Sigmoid colon (tissue), 3 donors: ENCODE results near the gene DGKD.

Source experiments
- POLR2A ChIP-seq, 2 donors: fragments of 450-650 bp; IDR thresholded peaks; one replicate each; pipeline ENCODE4 v1.6.1; 2016; ENCODE audit warnings: antibody characterized with exemption in 2 of 2, mild to moderate bottlenecking in 2 of 2, moderate library complexity in 2 of 2
- TF ChIP-seq, protein P1 (sequence below), 4 experiments: fragments of 450-650 bp in 3 of 4; fragments of 200-600 bp in 1 of 4; IDR thresholded peaks; one replicate each; pipeline ENCODE4 v1.5.1; 2016 to 2019; ENCODE audit warnings: antibody characterized with exemption in 4 of 4, mild to moderate bottlenecking in 3 of 4, moderate library complexity in 2 of 4

DNA sequence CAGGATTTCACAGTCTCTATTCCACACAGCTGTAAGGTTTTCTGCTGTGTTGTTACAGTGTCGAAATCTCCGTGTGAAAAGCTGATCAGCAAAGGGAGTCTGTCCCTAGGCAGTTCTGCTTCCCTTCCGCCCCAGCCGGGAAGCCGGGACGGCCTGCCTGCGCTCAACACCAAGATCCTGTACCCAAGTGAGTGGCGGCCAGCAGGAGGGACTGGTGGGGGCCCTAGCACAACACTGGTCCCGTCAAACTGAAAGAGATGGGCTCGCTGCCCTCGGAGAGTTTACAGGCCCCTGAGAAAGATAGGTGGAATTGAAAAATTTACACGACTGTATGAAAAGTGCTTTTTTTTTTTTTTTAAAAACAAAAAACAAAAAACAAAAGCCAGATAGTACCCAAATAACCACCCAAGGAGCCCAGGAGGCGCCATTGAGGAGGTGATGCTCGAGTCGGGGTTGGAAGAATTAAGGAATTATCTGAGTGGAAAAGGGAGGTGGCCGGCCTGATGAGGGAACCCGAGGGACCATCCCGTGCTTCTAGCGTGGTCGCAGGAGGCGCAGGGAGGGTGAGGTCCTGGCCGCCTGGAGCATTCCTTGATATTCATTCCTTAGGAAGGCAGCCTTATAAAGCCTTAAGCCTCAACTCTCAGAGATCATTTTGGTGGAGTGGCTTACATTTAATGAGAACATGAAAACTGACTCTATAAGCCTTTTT is 96.7 kb downstream of the DGKD start:
- TF ChIP-seq, protein P1, sequence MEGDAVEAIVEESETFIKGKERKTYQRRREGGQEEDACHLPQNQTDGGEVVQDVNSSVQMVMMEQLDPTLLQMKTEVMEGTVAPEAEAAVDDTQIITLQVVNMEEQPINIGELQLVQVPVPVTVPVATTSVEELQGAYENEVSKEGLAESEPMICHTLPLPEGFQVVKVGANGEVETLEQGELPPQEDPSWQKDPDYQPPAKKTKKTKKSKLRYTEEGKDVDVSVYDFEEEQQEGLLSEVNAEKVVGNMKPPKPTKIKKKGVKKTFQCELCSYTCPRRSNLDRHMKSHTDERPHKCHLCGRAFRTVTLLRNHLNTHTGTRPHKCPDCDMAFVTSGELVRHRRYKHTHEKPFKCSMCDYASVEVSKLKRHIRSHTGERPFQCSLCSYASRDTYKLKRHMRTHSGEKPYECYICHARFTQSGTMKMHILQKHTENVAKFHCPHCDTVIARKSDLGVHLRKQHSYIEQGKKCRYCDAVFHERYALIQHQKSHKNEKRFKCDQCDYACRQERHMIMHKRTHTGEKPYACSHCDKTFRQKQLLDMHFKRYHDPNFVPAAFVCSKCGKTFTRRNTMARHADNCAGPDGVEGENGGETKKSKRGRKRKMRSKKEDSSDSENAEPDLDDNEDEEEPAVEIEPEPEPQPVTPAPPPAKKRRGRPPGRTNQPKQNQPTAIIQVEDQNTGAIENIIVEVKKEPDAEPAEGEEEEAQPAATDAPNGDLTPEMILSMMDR (IDR thresholded peaks at IDR 0.05): no peak
- TF ChIP-seq POLR2A (IDR thresholded peaks at IDR 0.05): no peak
